Uterus (tissue), 2 donors: Measurements from ENCODE around the gene TRIM52.

ENCODE experiments used
- POLR2A ChIP-seq, 2 donors: fragments of 450-650 bp; IDR thresholded peaks; one replicate each; pipeline ENCODE4 v1.6.1; 2016; ENCODE audit warnings: antibody characterized with exemption in 2 of 2, mild to moderate bottlenecking in 1 of 2, moderate library complexity in 1 of 2
- TF ChIP-seq, protein P1 (sequence below), 4 experiments: fragments of 200-600 bp in 2 of 4; fragments of 450-650 bp in 2 of 4; sonication (generic) in 2 of 4; IDR thresholded peaks; one replicate each; pipeline ENCODE4 v1.5.1; 2016 to 2019; ENCODE audit warnings: antibody characterized with exemption in 4 of 4, mild to moderate bottlenecking in 2 of 4, moderate library complexity in 1 of 4

DNA sequence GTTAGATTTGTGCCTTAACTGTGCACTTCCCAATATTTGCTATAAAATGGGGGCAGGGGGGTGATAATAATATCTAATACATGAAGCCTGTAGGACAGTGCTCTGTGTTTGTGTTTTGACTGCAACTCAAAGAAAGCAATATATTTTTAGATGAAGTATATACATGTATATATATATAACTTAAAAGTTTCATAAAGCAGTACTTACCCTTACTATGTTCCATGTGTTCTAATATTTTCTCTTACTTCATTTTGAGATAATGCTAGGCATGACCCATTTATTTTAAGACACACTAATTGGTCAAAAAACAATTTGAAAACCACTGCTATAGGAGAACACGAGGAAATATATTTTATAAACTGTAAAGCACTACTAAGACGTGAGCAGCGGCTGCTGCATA lies 2.4 kb downstream of the TRIM52 start:
- TF ChIP-seq, protein P1, sequence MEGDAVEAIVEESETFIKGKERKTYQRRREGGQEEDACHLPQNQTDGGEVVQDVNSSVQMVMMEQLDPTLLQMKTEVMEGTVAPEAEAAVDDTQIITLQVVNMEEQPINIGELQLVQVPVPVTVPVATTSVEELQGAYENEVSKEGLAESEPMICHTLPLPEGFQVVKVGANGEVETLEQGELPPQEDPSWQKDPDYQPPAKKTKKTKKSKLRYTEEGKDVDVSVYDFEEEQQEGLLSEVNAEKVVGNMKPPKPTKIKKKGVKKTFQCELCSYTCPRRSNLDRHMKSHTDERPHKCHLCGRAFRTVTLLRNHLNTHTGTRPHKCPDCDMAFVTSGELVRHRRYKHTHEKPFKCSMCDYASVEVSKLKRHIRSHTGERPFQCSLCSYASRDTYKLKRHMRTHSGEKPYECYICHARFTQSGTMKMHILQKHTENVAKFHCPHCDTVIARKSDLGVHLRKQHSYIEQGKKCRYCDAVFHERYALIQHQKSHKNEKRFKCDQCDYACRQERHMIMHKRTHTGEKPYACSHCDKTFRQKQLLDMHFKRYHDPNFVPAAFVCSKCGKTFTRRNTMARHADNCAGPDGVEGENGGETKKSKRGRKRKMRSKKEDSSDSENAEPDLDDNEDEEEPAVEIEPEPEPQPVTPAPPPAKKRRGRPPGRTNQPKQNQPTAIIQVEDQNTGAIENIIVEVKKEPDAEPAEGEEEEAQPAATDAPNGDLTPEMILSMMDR (IDR thresholded peaks at IDR 0.05) = no peak
- TF ChIP-seq POLR2A (IDR thresholded peaks at IDR 0.05) = no peak
